GM18505 (cell line): Measurements from ENCODE around the gene HFM1.
"Not testable (repeated sequence)": the region's sequence is repeated elsewhere in the genome, so short reads cannot be mapped to it uniquely, and the experiment has no call there.

Experiments
- ATAC-seq: cut with Tn5 transposase; IDR thresholded peaks from one replicate; pipeline ENCODE4 v1.9.1; 2021; ENCODE audit not compliant: unreplicated experiment
- POLR2A ChIP-seq: IDR thresholded peaks from 4 replicates; pipeline ENCODE4 v1.6.1; 2011; ENCODE audit warnings: borderline replicate concordance; ENCODE audit not compliant: insufficient read depth, insufficient read length; ENCODE audit errors: extremely low read depth

The HFM1 gene

GRCh38 chr1:91404151-91405012, at the start of gene HFM1:
HFM1 (minus strand) TSS chr1:91404837; CDS start chr1:91401082, 3,755 bp downstream.
- TF ChIP-seq POLR2A: peak; percentile 50
- ATAC-seq: peak; percentile 97

GRCh38 chr1:91454136-91454535, 49.5 kb upstream of the HFM1 start:
- no peak for TF ChIP-seq POLR2A
- no peak for ATAC-seq

GRCh38 chr1:91450260-91450659, 45.6 kb upstream of the HFM1 start:
- ATAC-seq: no peak
- TF ChIP-seq POLR2A: no peak

GRCh38 chr1:91447782-91448181, 43.1 kb upstream of the HFM1 start:
- not testable (repeated sequence) for ATAC-seq

- not testable (repeated sequence) for ATAC-seq
Measured at GRCh38 chr1:91441980-91442379, 37.3 kb upstream of the HFM1 start.

GRCh38 chr1:91440847-91441246, 36.2 kb upstream of the HFM1 start:
- ATAC-seq: no peak
- TF ChIP-seq POLR2A: no peak

- TF ChIP-seq POLR2A: no peak
- no peak for ATAC-seq
Measured at GRCh38 chr1:91439016-91439415, 34.4 kb upstream of the HFM1 start.

GRCh38 chr1:91428182-91428798, 23.7 kb upstream of the HFM1 start:
- no peak for TF ChIP-seq POLR2A
- ATAC-seq: no peak

GRCh38 chr1:91427741-91428140, 23.1 kb upstream of the HFM1 start:
- no peak for TF ChIP-seq POLR2A
- no peak for ATAC-seq

GRCh38 chr1:91422523-91422922, 17.9 kb upstream of the HFM1 start:
- not testable (repeated sequence) for ATAC-seq

GRCh38 chr1:91412371-91412770, 7.7 kb upstream of the HFM1 start:
- no peak for TF ChIP-seq POLR2A

GRCh38 chr1:91406773-91407389, 2.2 kb upstream of the HFM1 start:
- ATAC-seq: no peak
- TF ChIP-seq POLR2A: no peak

More at GRCh38 chr1:91412371-91412770, 7.7 kb upstream of the HFM1 start:
- no peak for ATAC-seq

GRCh38 chr1:91402023-91402422, 2.6 kb downstream of the HFM1 start:
- ATAC-seq: no peak
- no peak for TF ChIP-seq POLR2A

- ATAC-seq: no peak
- no peak for TF ChIP-seq POLR2A
Measured at GRCh38 chr1:91400133-91400725, 4.4 kb downstream of the HFM1 start.
